ENCODE results near the gene STMN1. TPM values are rescaled to one million over a fixed set of nuclear protein-coding genes. Genes with fewer than 3 reads are reported as not detected.

The STMN1 gene
- total RNA-seq, 2 experiments from 2014 or later: 487 to 493 TPM

GRCh38 chr1:25895365-25895990 is 10.7 kb downstream of the STMN1 start:
- ATAC-seq (peak; percentile 100), DNase-seq (peak; percentile 93)
- TF ChIP-seq CTCF (IDR thresholded peaks at IDR 0.05): peak; percentile 97
- POLR2A ChIA-PET: interaction anchor here (0.9 to 15.7 kb wide), 10 partner anchors 10 to 127 kb away, joined by 3 to 160 read pairs (median 4); partner anchors contain the start of genes MTFR1L, PAFAH2 and STMN1
- intact Hi-C loops (cut with micrococcal nuclease): loop anchor here (1.0 kb wide), 1 partner anchor 103 kb away; the partner anchor contains the start of gene PAFAH2
- Mint-ChIP-seq H3K4me1 (ENCODE audit: low read depth) (peaks cover 17% of the 10 kb centered on the region), H3K27ac (no peak overlapping the region), H3K36me3 (ENCODE audit: low read depth) (peaks cover 24% of the 10 kb centered on the region), H3K4me3 (no peak overlapping the region), H3K27me3 (no peaks in the 10 kb centered on the region), H3K9me3 (no peaks in the 10 kb centered on the region)
- CTCF ChIA-PET: interaction anchor here (0.6 to 20.0 kb wide), 57 partner anchors 9 to 465 kb away, joined by 3 to 417 read pairs (median 5); partner anchors contain the start of genes AUNIP, EXTL1, PAFAH2 and PAQR7

- no peak overlapping the region for H3K4me3 Mint-ChIP-seq
- ATAC-seq: no peak
- TF ChIP-seq CTCF (IDR thresholded peaks at IDR 0.05): no peak
- no peak overlapping the region for H3K27ac Mint-ChIP-seq
- ChIA-PET CTCF (interaction anchor here (1.1 to 20.0 kb wide), 6 partner anchors 8 to 106 kb away, joined by 3 to 417 read pairs (median 3); partner anchors contain the start of gene PAFAH2), POLR2A (interaction anchor here (0.9 to 5.3 kb wide), 4 partner anchors 11 to 97 kb away, joined by 3 to 26 read pairs (median 6); partner anchors contain the start of gene PAQR7)
- H3K27me3 Mint-ChIP-seq: no peaks in the 10 kb centered on the region
- intact Hi-C loops (cut with micrococcal nuclease): no loop called here
- H3K36me3 Mint-ChIP-seq (ENCODE audit: low read depth): peaks cover 4% of the 10 kb centered on the region
- no peak for DNase-seq
- peaks cover 16% of the 10 kb centered on the region for H3K4me1 Mint-ChIP-seq (ENCODE audit: low read depth)
- H3K9me3 Mint-ChIP-seq: no peaks in the 10 kb centered on the region
These were observed 13.1 kb downstream of the STMN1 start for GRCh38 chr1:25893116-25893515.

GRCh38 chr1:25891606-25892005 is 14.6 kb downstream of the STMN1 start:
- Mint-ChIP-seq H3K36me3 (ENCODE audit: low read depth) (peaks cover 3% of the 10 kb centered on the region), H3K27me3 (no peaks in the 10 kb centered on the region), H3K27ac (no peak overlapping the region), H3K9me3 (no peaks in the 10 kb centered on the region), H3K4me3 (no peak overlapping the region), H3K4me1 (ENCODE audit: low read depth) (peaks cover 16% of the 10 kb centered on the region)
- ChIA-PET POLR2A (interaction anchor here (0.8 to 5.3 kb wide), 5 partner anchors 13 to 540 kb away, joined by 3 to 26 read pairs (median 3); partner anchors contain the start of gene PAQR7), CTCF (interaction anchor here (20.0 kb wide), 1 partner anchor 108 kb away, joined by 417 read pairs; the partner anchor contains the start of gene PAFAH2)
- ATAC-seq (no peak), DNase-seq (no peak)
- intact Hi-C loops (cut with micrococcal nuclease): no loop called here
- no peak for TF ChIP-seq CTCF (IDR thresholded peaks at IDR 0.05)

GRCh38 chr1:25890239-25891034 is 15.8 kb downstream of the STMN1 start:
- Mint-ChIP-seq H3K27me3 (no peaks in the 10 kb centered on the region), H3K36me3 (ENCODE audit: low read depth) (no peaks in the 10 kb centered on the region), H3K27ac (no peak overlapping the region), H3K4me1 (ENCODE audit: low read depth) (peaks cover 8% of the 10 kb centered on the region), H3K9me3 (no peaks in the 10 kb centered on the region), H3K4me3 (no peak overlapping the region)
- TF ChIP-seq CTCF (IDR thresholded peaks at IDR 0.05): no peak
- ChIA-PET CTCF (interaction anchor here (1.3 to 20.0 kb wide), 2 partner anchors 53 to 109 kb away, joined by 3 to 417 read pairs; partner anchors contain the start of gene PAFAH2), POLR2A (interaction anchor here (1.1 to 3.7 kb wide), 3 partner anchors 12 to 541 kb away, joined by 3 to 8 read pairs (median 7); partner anchors contain the start of gene PAQR7)
- intact Hi-C loops (cut with micrococcal nuclease): no loop called here
- DNase-seq (no peak), ATAC-seq (no peak)

Measured in activated CD8-positive, alpha-beta T cell treated with anti-CD3 and anti-CD28 coated beads for 36 hours (primary cell).